Measurements from ENCODE around the gene ZC3H11A. TPM values are rescaled to one million over a fixed set of nuclear protein-coding genes. Genes with fewer than 3 reads are reported as not detected.

ZC3H11A gene
- polyA plus RNA-seq, 1 donor (not counting 4 experiments of a cell fraction or from before 2014, with no cell fraction given), result 83.4 TPM

DNA sequence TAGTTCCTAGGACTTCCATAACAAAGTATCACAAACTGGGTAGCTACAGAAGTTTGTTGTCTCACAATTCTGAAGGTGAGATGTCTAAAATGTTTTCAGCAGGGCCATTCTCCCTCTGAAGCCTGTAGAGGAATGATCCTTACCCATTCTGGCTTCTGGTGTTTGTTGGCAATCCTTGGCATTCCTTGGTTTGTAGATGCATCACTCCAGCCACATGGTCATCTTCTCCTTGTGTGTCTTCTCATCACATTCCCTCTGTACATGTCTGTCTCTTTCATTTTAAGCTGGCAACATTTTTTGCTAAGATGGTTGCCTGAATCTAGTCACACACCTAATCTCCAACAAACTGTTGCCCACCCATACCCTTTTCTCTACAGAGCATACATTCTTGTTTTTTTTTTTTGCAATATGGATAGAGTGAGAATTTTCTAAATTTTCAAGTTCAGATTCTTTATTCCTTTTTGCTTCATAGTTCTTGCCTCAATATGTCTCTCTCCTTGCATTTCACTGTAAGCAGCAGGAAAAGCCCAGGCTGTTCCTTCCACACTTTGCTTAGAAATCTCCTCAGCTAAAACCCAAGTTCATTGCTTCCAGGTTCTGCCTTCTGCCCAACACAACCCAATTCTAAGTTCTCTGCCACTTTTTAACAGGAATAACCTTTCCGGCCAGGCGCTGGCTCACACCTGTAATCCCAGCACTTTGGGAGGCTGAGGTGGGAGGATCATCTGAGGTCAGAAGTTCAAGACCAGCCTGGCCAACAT is 18.3 kb downstream of the ZC3H11A start:
- dilution Hi-C loops (cut with MboI; ENCODE audit: extremely low pct_ligation_motif_present, low sequenced_read_pairs), result no loop called here
- peaks cover 8 to 23% of the 10 kb centered on the region in 2 experiments for H3K36me3 ChIP-seq (ENCODE audit: control insufficient read depth in 2 of 2, extremely low read depth in 1 of 2, insufficient read depth in 2 of 2, low read length in 2 of 2)
- no peak overlapping the region for H3K27ac ChIP-seq (ENCODE audit: control insufficient read depth, insufficient read depth, low read length)
- no peak overlapping the region for H3K4me3 ChIP-seq (ENCODE audit: control insufficient read depth in 2 of 3, extremely low read depth in 1 of 3, insufficient read depth in 2 of 3, low read depth in 1 of 3, low read length in 3 of 3)
- H4K20me1 ChIP-seq (ENCODE audit: control insufficient read depth, extremely low read depth, insufficient read depth, low read length), result peaks cover 6% of the 10 kb centered on the region
- peaks cover 62% of the 10 kb centered on the region for H3K79me2 ChIP-seq (ENCODE audit: control insufficient read depth, insufficient read depth, low read length)
- no peak overlapping the region for H3K9ac ChIP-seq (ENCODE audit: control insufficient read depth, extremely low read depth, insufficient read depth, low read length)
- no peak for FAIRE-seq
- no peaks in the 10 kb centered on the region for H3K27me3 ChIP-seq (ENCODE audit: control insufficient read depth, extremely low read depth, insufficient read depth, low read length)
- no peaks in the 10 kb centered on the region for H3K9me1 ChIP-seq (ENCODE audit: control insufficient read depth, extremely low read depth, insufficient read depth, low read length)
- no peak overlapping the region for H2AFZ ChIP-seq (ENCODE audit: control insufficient read depth, low read length)
- no peaks in the 10 kb centered on the region for H3K9me3 ChIP-seq (ENCODE audit: control insufficient read depth, low read depth, low read length)
- no peak for DNase-seq (ENCODE audit: low read depth, low spot score)
- H3K4me2 ChIP-seq (ENCODE audit: control insufficient read depth, extremely low read depth, insufficient read depth, low read depth, low read length), result no peak overlapping the region
- no peaks in the 10 kb centered on the region for H3K4me1 ChIP-seq (ENCODE audit: control insufficient read depth, extremely low read depth, insufficient read depth, low read length)
- TF ChIP-seq EZH2 (IDR thresholded peaks at IDR 0.05; ENCODE audit: low read length), result no peak
- TF ChIP-seq, protein P1, sequence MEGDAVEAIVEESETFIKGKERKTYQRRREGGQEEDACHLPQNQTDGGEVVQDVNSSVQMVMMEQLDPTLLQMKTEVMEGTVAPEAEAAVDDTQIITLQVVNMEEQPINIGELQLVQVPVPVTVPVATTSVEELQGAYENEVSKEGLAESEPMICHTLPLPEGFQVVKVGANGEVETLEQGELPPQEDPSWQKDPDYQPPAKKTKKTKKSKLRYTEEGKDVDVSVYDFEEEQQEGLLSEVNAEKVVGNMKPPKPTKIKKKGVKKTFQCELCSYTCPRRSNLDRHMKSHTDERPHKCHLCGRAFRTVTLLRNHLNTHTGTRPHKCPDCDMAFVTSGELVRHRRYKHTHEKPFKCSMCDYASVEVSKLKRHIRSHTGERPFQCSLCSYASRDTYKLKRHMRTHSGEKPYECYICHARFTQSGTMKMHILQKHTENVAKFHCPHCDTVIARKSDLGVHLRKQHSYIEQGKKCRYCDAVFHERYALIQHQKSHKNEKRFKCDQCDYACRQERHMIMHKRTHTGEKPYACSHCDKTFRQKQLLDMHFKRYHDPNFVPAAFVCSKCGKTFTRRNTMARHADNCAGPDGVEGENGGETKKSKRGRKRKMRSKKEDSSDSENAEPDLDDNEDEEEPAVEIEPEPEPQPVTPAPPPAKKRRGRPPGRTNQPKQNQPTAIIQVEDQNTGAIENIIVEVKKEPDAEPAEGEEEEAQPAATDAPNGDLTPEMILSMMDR (optimal IDR thresholded peaks at IDR 0.05 in 1 of 3, IDR thresholded peaks at IDR 0.05 in 1 of 3, conservative IDR thresholded peaks at IDR 0.05 in 1 of 3; ENCODE audit: extremely low read depth in 1 of 3, insufficient read depth in 2 of 3, low read length in 3 of 3), result no peak

DNA sequence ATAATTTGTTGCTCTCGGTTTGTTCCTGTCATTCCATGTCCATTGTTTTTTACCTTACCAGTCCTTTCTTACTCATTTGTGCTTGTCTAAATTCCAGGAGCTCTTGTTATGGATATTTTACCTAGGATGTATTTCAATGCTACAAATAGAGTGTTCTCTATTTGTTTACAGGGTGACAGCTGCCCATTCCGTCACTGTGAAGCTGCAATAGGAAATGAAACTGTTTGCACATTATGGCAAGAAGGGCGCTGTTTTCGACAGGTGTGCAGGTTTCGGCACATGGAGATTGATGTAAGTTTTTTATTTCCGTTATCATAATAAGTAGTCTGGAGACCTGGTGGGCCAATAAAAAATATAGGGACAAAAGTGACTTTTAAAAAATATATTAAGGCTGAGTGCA is 23.0 kb downstream of the ZC3H11A start:
- H4K20me1 ChIP-seq (ENCODE audit: control insufficient read depth, extremely low read depth, insufficient read depth, low read length), result peaks cover 11% of the 10 kb centered on the region
- dilution Hi-C loops (cut with MboI; ENCODE audit: extremely low pct_ligation_motif_present, low sequenced_read_pairs), result no loop called here

More for the DNA sequence above, 23.0 kb downstream of the ZC3H11A start:
- Histone ChIP-seq H3K9me1 (ENCODE audit: control insufficient read depth, extremely low read depth, insufficient read depth, low read length) (no peaks in the 10 kb centered on the region), H3K79me2 (ENCODE audit: control insufficient read depth, insufficient read depth, low read length) (peaks cover 65% of the 10 kb centered on the region), H3K4me1 (ENCODE audit: control insufficient read depth, extremely low read depth, insufficient read depth, low read length) (no peaks in the 10 kb centered on the region), H3K4me3 (ENCODE audit: control insufficient read depth in 2 of 3, extremely low read depth in 1 of 3, insufficient read depth in 2 of 3, low read depth in 1 of 3, low read length in 3 of 3) (no peak overlapping the region), H3K9me3 (ENCODE audit: control insufficient read depth, low read depth, low read length) (no peaks in the 10 kb centered on the region), H3K27me3 (ENCODE audit: control insufficient read depth, extremely low read depth, insufficient read depth, low read length) (no peaks in the 10 kb centered on the region), H3K9ac (ENCODE audit: control insufficient read depth, extremely low read depth, insufficient read depth, low read length) (no peak overlapping the region), H3K27ac (ENCODE audit: control insufficient read depth, insufficient read depth, low read length) (no peak overlapping the region), H2AFZ (ENCODE audit: control insufficient read depth, low read length) (no peak overlapping the region), H3K4me2 (ENCODE audit: control insufficient read depth, extremely low read depth, insufficient read depth, low read depth, low read length) (no peak overlapping the region), H3K36me3 (ENCODE audit: control insufficient read depth in 2 of 2, extremely low read depth in 1 of 2, insufficient read depth in 2 of 2, low read length in 2 of 2) (peaks cover 27 to 48% of the 10 kb centered on the region in 2 experiments)
- TF ChIP-seq, protein P1 (optimal IDR thresholded peaks at IDR 0.05 in 1 of 3, IDR thresholded peaks at IDR 0.05 in 1 of 3, conservative IDR thresholded peaks at IDR 0.05 in 1 of 3; ENCODE audit: extremely low read depth in 1 of 3, insufficient read depth in 2 of 3, low read length in 3 of 3), result no peak
- TF ChIP-seq EZH2 (IDR thresholded peaks at IDR 0.05; ENCODE audit: low read length), result no peak
- no peak for DNase-seq (ENCODE audit: low read depth, low spot score)
- no peak for FAIRE-seq

Data from keratinocyte (primary cell).